ENCODE data around the gene AFAP1.

GRCh38 chr4:7797330-7797729, 142.3 kb downstream of the AFAP1 start:
- TF ChIP-seq CTCF (IDR thresholded peaks at IDR 0.05) (no peak), EZH2 (IDR thresholded peaks at IDR 0.05; ENCODE audit: borderline replicate concordance, insufficient read depth, low read depth, low read length, poor library complexity, severe bottlenecking) (no peak)

Measured in B cell (primary cell).